ENCODE results near the gene CD28. TPM values are rescaled to one million over a fixed set of nuclear protein-coding genes. Genes with fewer than 3 reads are reported as not detected.

Gene CD28
- total RNA-seq, 6 experiments from 2014 or later: 0.16 to 1.6 (median 0.46) TPM

DNA sequence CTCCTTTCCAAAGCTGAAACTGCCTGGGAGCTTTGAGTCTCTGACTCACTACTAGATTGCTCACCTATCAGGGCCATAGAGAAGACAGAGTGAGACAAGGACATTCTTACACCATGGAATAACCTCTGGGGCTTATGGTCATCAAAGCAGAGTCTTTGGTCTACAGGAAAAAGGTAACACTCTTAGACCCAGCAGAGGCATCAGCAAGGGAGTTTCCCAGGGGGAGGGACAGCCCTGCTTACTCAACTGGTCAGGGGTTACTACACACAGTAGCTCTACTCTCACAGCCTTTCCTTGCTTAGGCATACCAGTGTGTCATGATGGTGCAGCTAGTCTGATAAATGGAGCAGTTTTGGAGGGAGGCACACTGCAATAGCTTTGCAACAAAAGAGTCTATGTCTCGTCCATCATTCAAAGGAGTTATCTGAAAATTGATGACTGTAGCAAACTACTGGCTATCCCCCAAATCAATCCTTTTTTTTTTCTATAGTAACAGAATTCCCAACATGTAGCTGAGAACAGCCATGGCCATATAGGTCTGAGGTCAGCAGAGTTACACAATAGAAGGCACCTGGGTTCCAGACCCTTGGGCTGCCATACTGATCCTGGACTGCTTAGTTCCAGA is 22.4 kb upstream of the CD28 start:
- WGBS (ENCODE audit: insufficient coverage, low coverage, low lambda C conversion rate, missing lambda C conversion rate): 100% methylated on average over 1 of the region's 1 CpG
- peak; percentile 40 to 92 (median 68) for ATAC-seq
- Histone ChIP-seq H3K27me3 (no peaks in the 10 kb centered on the region), H3K36me3 (no peaks in the 10 kb centered on the region), H3K4me3 (no peak overlapping the region), H3K27ac (peak overlapping the region; percentile 25 to 52 (median 45)), H3K9me3 (no peaks in the 10 kb centered on the region), H3K4me1 (peaks cover 0 to 18% (median 0%) of the 10 kb centered on the region in 4 donors)
- intact Hi-C loops (cut with DNase I): no loop called here
- peak in 1 of 3 donors; percentile 38 for DNase-seq
- TF ChIP-seq POLR2A (IDR thresholded peaks at IDR 0.05): no peak
- TF ChIP-seq, protein P1, sequence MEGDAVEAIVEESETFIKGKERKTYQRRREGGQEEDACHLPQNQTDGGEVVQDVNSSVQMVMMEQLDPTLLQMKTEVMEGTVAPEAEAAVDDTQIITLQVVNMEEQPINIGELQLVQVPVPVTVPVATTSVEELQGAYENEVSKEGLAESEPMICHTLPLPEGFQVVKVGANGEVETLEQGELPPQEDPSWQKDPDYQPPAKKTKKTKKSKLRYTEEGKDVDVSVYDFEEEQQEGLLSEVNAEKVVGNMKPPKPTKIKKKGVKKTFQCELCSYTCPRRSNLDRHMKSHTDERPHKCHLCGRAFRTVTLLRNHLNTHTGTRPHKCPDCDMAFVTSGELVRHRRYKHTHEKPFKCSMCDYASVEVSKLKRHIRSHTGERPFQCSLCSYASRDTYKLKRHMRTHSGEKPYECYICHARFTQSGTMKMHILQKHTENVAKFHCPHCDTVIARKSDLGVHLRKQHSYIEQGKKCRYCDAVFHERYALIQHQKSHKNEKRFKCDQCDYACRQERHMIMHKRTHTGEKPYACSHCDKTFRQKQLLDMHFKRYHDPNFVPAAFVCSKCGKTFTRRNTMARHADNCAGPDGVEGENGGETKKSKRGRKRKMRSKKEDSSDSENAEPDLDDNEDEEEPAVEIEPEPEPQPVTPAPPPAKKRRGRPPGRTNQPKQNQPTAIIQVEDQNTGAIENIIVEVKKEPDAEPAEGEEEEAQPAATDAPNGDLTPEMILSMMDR (IDR thresholded peaks at IDR 0.05): no peak

GRCh38 chr2:203685081-203685621 is 21.3 kb upstream of the CD28 start:
- Histone ChIP-seq H3K9me3 (no peaks in the 10 kb centered on the region), H3K4me1 (peaks cover 0 to 19% (median 0%) of the 10 kb centered on the region in 4 donors), H3K4me3 (no peak overlapping the region), H3K27ac (peak overlapping the region; percentile 18 to 52 (median 45)), H3K27me3 (no peaks in the 10 kb centered on the region), H3K36me3 (no peaks in the 10 kb centered on the region)
- DNase-seq (no peak), ATAC-seq (peak; percentile 28 to 64 (median 42))
- 69% methylated on average over 5 of the region's 5 CpGs for WGBS (ENCODE audit: insufficient coverage, low coverage, low lambda C conversion rate, missing lambda C conversion rate)
- intact Hi-C loops (cut with DNase I): no loop called here
- TF ChIP-seq, protein P1 (IDR thresholded peaks at IDR 0.05): no peak
- no peak for TF ChIP-seq POLR2A (IDR thresholded peaks at IDR 0.05)

DNA sequence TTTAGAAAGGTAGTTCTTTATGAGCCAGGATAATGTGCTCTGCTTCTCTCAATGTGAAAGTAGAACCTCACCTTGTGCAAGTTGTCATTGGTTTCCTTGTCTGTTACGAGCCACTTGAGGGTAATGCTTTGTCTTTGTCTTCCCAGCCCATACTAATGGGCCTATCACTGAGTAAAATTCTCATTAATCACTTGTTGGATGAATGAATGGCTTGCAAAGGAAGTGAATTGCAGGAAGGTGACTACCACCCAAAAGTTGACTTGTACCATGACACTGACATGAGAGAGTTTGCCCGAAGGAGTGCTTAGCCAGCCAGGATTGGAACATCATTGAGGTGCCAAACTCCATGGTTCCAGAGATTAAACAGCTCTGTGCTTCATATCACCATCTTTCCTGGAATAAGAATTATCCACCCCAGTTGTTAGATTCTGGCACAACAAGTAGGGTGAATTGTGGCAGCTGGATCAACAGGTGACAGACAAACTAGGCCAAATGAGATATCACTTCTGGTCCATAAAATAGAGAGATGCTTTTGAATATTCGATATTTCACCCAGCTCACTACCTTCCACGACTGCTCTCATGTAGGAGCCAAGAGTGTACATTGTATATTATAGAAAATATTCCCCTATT is 20.5 kb upstream of the CD28 start:
- no peak for ATAC-seq
- 80% methylated on average over 4 of the region's 4 CpGs for WGBS (ENCODE audit: insufficient coverage, low coverage, low lambda C conversion rate, missing lambda C conversion rate)
- H3K36me3 ChIP-seq: no peaks in the 10 kb centered on the region
- no peaks in the 10 kb centered on the region for H3K27me3 ChIP-seq
- H3K4me1 ChIP-seq: peaks cover 0 to 26% (median 0%) of the 10 kb centered on the region in 4 donors
- intact Hi-C loops (cut with DNase I): no loop called here
- TF ChIP-seq POLR2A (IDR thresholded peaks at IDR 0.05): no peak
- TF ChIP-seq, protein P1 (IDR thresholded peaks at IDR 0.05): no peak
- no peak overlapping the region for H3K4me3 ChIP-seq
- no peak for DNase-seq
- no peaks in the 10 kb centered on the region for H3K9me3 ChIP-seq
- peak overlapping the region; percentile 18 to 52 (median 45) for H3K27ac ChIP-seq

GRCh38 chr2:203687165-203687564 is 19.3 kb upstream of the CD28 start:
- TF ChIP-seq, protein P1 (IDR thresholded peaks at IDR 0.05): no peak
- no peak for TF ChIP-seq POLR2A (IDR thresholded peaks at IDR 0.05)
- intact Hi-C loops (cut with DNase I): no loop called here
- no peaks in the 10 kb centered on the region for H3K27me3 ChIP-seq
- ATAC-seq (no peak), DNase-seq (no peak)
- no peak overlapping the region for H3K27ac ChIP-seq
- WGBS (ENCODE audit: insufficient coverage, low coverage, low lambda C conversion rate, missing lambda C conversion rate): 86% methylated on average over 1 of the region's 2 CpGs
- H3K4me1 ChIP-seq: peaks cover 0 to 37% (median 0%) of the 10 kb centered on the region in 4 donors
- no peaks in the 10 kb centered on the region for H3K36me3 ChIP-seq
- no peaks in the 10 kb centered on the region for H3K9me3 ChIP-seq
- H3K4me3 ChIP-seq: no peak overlapping the region
